Measurements from ENCODE around the gene F3.

The F3 gene

GRCh38 chr1:94526152-94526980 lies 15.2 kb downstream of the F3 start:
- DNase-seq = no peak

- DNase-seq = no peak
These were observed 17.0 kb downstream of the F3 start for GRCh38 chr1:94524531-94524930.

- peak in 1 of 2 experiments; percentile 11 for DNase-seq
These were observed 19.3 kb downstream of the F3 start for GRCh38 chr1:94522304-94522703.

- no peak for DNase-seq
These were observed 22.2 kb downstream of the F3 start for GRCh38 chr1:94519351-94519750.

- DNase-seq = no peak
These were observed 26.1 kb downstream of the F3 start for GRCh38 chr1:94515296-94515947.

GRCh38 chr1:94514095-94514727 lies 27.3 kb downstream of the F3 start:
- peak in 1 of 2 experiments; percentile 26 for DNase-seq

- DNase-seq = no peak
These were observed 28.7 kb downstream of the F3 start for GRCh38 chr1:94512816-94513215.

GRCh38 chr1:94504601-94505000 lies 37.0 kb downstream of the F3 start:
- no peak for DNase-seq

- DNase-seq = no peak
These were observed 38.4 kb downstream of the F3 start for GRCh38 chr1:94503153-94503552.

- no peak for DNase-seq
These were observed 39.6 kb downstream of the F3 start for GRCh38 chr1:94501935-94502334.

GRCh38 chr1:94501426-94501825 lies 40.1 kb downstream of the F3 start:
- no peak for DNase-seq

GRCh38 chr1:94496076-94496755 lies 45.3 kb downstream of the F3 start:
- DNase-seq = no peak

GRCh38 chr1:94490556-94490955 lies 51.0 kb downstream of the F3 start:
- no peak for DNase-seq

- DNase-seq = no peak
These were observed 54.6 kb downstream of the F3 start for GRCh38 chr1:94486990-94487389.

GRCh38 chr1:94481473-94481933 lies 60.1 kb downstream of the F3 start:
- DNase-seq = peak in 1 of 2 experiments; percentile 53

GRCh38 chr1:94479682-94480081 lies 61.9 kb downstream of the F3 start:
- no peak for DNase-seq
